K562 (cell line): ENCODE measurements around the gene SETD5.

Source experiments
- EZH2 ChIP-seq: IDR thresholded peaks from 2 replicates; pipeline ENCODE4 v1.6.1; 2012; ENCODE audit warnings: low read depth, mild to moderate bottlenecking, inconsistent platforms, low read length, borderline replicate concordance
- JUNB ChIP-seq: fragments of 450-650 bp; formaldehyde crosslinking; conservative IDR thresholded peaks from 2 replicates; pipeline ENCODE4 v1.4.0; 2020; ENCODE audit warnings: mild to moderate bottlenecking
- POLR2AphosphoS5 ChIP-seq: IDR thresholded peaks from 2 replicates; pipeline ENCODE4 v1.6.1; 2011; ENCODE audit warnings: mild to moderate bottlenecking, low read depth, low read length, moderate library complexity; ENCODE audit not compliant: control insufficient read depth, insufficient read depth
- ZFX ChIP-seq: sonication (generic); formaldehyde crosslinking; IDR thresholded peaks from 2 replicates; pipeline ENCODE4 v1.8.0; 2022; ENCODE audit warnings: mild to moderate bottlenecking, missing genetic modification reagents, moderate library complexity
- ZNF644 ChIP-seq: fragments of 200-800 bp; sonication (Bioruptor generic); IDR thresholded peaks from 2 replicates; pipeline ENCODE4 v1.6.1; 2016; ENCODE audit warnings: low read depth, missing genetic modification characterization, missing compliant biosample characterization
- TF ChIP-seq, protein P1 (sequence below), 2 experiments: fragments of 250-450 bp in 1 of 2; fragments of 450-650 bp in 1 of 2; sonication (Bioruptor Pico) in 1 of 2; IDR thresholded peaks; 2 replicates each; pipeline versions ENCODE4 v1.6.1 to v1.8.0; 2016 to 2021; ENCODE audit warnings: mild to moderate bottlenecking in 2 of 2, moderate library complexity in 2 of 2, missing compliant biosample characterization in 1 of 2, missing genetic modification characterization in 1 of 2
- TF ChIP-seq, protein P2 (sequence below): fragments of 250-450 bp; sonication (Bioruptor Pico); IDR thresholded peaks from 2 replicates; pipeline ENCODE4 v1.4.0; 2020; ENCODE audit warnings: mild to moderate bottlenecking, moderate library complexity

DNA sequence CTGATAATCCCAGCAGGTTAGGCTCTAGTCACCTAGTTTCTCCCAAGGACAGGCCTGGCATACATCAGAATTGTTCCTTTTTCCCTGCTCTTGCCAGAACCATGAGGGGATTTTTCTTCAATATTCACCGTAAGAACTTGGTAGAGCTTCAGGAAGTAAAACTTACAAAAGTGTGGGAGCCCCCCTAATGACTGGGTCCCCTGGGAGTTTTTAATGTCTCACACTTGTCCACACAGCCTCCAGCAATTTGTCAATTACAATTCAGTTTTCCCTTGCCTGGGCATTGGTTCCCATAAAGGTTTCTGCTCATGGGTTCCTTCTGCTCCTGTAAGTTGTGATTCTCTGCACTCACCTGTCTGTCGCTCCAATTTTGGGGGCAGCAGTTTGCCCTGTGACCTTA lies 127.7 kb downstream of the SETD5 start:
- TF ChIP-seq, protein P1, sequence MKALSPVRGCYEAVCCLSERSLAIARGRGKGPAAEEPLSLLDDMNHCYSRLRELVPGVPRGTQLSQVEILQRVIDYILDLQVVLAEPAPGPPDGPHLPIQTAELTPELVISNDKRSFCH (CRISPR knock-in tag; IDR thresholded peaks at IDR 0.05), result no peak
- TF ChIP-seq, protein P1 (tag; IDR thresholded peaks at IDR 0.05), result no peak
- TF ChIP-seq EZH2, result no peak
- no peak for TF ChIP-seq POLR2AphosphoS5
- TF ChIP-seq, protein P2, sequence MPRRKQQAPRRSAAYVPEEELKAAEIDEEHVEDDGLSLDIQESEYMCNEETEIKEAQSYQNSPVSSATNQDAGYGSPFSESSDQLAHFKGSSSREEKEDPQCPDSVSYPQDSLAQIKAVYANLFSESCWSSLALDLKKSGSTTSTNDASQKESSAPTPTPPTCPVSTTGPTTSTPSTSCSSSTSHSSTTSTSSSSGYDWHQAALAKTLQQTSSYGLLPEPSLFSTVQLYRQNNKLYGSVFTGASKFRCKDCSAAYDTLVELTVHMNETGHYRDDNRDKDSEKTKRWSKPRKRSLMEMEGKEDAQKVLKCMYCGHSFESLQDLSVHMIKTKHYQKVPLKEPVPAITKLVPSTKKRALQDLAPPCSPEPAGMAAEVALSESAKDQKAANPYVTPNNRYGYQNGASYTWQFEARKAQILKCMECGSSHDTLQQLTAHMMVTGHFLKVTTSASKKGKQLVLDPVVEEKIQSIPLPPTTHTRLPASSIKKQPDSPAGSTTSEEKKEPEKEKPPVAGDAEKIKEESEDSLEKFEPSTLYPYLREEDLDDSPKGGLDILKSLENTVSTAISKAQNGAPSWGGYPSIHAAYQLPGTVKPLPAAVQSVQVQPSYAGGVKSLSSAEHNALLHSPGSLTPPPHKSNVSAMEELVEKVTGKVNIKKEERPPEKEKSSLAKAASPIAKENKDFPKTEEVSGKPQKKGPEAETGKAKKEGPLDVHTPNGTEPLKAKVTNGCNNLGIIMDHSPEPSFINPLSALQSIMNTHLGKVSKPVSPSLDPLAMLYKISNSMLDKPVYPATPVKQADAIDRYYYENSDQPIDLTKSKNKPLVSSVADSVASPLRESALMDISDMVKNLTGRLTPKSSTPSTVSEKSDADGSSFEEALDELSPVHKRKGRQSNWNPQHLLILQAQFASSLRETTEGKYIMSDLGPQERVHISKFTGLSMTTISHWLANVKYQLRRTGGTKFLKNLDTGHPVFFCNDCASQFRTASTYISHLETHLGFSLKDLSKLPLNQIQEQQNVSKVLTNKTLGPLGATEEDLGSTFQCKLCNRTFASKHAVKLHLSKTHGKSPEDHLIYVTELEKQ (CRISPR knock-in tag), result no peak
- TF ChIP-seq ZNF644, result no peak
- no peak for TF ChIP-seq ZFX (CRISPR knock-in tag)
- no peak for TF ChIP-seq JUNB (CRISPR knock-in tag)
